HG03025 (cell line): ENCODE measurements around the gene GSG1L.

Experiments used
- ATAC-seq: cut with Tn5 transposase; IDR thresholded peaks from one replicate; pipeline ENCODE4 v1.9.1; 2021; ENCODE audit warnings: mild to moderate bottlenecking, moderate library complexity; ENCODE audit not compliant: unreplicated experiment, low FRiP score

The GSG1L gene

DNA sequence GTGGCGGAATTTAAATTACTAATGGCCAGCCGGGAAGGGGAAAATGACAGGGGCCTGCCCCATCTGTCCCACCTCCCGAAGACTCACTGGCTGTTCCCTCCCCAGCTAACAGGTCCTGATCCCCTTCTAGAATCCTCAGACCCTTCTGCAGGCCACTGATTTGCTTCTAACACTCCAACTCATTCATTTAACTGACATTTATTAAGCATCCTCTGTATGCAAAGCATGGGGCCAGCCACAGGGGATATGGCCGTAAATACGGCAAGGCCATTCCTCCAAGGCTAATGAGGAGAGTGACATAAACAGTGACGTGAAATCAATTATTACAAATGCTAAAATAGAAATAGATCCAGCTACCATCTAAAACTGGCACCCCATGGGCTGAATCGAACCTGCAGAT is 195.3 kb downstream of the GSG1L start:
- no peak for ATAC-seq

DNA sequence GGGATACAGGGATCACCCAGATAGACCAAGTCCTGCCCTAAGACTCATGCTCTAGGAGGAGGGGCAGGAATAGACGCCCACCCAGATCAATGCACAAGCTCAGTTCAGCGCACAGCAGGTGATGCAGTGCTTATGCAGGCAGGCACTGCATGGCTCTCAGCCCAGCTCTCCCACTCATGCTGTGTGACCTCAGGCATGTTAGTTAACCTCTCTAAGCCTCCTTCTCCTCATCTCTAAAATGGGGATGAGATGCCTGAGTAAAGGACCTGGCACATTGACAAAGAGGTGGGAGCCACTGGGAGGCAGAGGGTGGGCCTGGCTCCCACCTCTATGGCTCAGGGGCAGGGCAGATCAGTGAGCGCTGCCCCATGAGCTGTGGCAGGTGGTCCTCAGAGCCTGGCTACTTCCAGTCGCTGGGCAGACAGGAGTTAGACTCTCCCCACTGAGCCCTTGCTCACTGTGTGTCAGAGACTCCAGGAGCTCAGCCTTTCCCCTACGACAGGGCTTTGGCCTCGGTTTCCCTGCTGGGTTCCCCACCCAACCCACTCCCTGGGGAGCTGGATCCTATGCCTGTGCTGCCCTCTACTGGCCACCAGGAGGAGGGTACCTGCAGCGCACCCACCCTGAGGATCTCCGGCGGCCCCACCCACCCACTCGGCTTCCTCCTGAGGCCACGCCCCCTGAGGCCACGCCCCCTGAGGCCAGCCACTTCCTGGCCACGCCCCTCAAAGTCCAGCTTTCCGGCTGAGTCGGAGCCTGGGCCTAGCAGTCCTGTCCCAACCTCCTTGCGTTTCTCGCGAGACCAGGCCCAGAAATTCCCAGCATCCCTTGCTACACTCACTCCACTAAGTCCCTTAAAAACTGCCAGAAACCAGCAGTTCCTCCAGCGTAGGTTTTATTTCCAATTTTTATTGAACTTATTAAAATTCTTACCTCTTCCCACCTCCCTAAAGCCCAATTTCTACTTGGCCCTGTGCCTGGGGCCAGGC is 196.1 kb downstream of the GSG1L start:
- ATAC-seq = no peak

DNA sequence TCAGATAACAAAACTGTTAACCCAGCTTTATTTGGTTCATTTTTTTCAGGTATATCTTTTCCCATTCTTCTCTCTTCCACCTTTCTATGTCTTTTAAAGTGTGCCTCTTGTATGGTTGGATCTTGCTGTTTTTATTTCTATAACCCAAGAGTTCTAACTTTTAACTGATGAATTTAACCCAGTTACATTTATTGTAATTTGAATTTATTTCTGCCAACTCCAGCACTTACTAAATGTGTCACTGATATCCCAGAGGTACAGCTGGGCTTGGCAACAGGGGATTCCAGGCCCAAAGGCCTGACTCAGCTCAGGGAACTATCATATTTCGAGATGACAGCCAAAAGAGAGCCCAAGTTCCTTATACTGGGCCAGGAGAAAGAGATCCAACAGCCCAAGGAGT is 200.1 kb downstream of the GSG1L start:
- no peak for ATAC-seq

DNA sequence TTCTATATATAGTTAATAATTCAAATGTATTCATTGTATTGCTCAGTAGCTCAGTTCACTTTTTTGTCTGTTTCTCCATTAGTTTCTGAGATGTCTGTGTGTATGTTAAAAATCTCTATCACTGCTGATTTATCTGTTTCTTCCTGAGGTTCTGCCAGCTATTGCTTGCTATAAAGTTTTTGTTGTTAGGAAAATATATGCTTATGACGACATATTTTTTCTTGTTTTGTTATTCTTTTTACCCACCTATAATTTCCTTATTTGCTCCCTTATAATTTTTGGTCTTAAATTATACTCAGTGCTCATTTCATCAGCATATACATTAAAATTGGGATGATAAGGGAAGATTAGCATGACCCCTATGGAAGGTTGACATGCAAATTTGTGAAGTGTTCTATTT is 200.6 kb downstream of the GSG1L start:
- no peak for ATAC-seq

DNA sequence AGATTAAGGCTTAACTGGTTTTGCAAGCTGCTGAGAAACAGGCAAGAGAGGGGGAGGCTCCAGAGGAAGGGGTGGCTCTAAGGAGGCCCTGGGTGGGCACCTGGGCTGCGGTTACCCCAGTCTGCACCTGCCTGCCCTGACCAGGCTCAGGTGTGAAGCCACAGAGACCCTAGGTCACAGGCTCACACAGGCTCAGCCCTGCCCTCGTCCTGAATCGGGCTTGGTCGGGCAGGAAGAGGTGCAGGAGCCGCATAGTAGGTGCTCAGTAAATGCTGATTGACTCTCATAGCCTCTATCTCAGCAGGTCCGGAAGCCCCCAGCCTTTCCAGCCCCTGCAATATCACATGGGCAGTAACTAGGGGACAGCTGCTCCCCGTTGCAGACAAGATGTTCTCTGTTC is 203.4 kb downstream of the GSG1L start:
- no peak for ATAC-seq

DNA sequence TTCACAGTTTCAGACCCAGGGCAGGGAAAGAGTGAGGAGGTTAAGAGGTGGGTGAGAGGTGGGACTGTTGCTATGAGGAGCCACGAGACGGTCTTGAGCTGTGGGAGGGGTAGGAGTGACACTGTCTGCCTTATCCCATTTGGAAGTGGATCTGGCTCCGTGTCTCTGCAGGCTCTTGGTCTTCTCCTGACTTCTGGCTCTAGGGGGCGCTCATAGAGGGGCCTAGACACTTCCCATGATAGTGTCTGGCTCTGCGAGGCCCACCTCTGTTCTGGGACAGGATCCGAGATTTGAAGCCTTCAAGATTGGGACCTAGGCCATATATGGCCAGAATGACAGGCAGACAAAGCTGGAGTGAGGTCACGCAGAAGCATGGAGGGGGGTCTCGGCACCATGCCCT is 204.5 kb downstream of the GSG1L start:
- no peak for ATAC-seq

DNA sequence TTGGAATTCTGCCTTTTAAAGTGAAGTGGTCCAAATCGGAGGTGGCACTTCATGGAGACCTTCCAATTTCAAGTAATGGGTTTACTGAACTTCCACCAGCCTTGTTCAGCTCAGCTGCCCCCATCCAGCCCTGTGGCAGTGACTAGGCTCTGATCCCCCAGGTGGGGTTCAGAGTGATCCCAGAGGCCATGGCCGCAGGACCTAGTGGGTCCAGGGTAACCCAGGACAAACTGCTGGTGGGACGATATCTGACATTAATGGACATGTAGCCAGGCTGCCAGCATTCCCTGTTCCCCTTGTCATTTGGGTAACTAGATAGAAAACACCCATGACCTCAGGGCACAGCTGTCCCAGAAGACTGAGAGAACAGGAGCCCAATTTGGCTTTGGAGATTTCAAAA is 209.9 kb downstream of the GSG1L start:
- no peak for ATAC-seq

DNA sequence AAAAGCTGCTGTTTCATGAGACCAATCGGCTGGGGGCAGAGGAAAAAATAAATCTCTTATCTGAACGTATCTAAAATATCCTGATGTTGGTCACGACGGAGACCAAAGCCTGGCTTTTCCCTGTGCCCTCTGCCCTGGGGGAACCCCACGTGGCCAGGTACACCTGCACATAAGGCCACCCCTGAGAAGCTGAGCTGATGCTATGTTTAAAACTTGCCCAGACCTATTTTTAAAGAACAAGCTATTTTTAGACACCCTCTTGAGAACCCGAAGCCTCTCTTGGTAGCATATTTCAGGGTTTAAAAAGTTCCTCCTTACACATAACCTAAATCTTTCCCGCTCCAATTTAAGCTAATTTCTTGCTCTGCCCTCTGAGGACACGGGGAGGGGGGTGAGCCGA is 210.4 kb downstream of the GSG1L start:
- ATAC-seq = no peak

DNA sequence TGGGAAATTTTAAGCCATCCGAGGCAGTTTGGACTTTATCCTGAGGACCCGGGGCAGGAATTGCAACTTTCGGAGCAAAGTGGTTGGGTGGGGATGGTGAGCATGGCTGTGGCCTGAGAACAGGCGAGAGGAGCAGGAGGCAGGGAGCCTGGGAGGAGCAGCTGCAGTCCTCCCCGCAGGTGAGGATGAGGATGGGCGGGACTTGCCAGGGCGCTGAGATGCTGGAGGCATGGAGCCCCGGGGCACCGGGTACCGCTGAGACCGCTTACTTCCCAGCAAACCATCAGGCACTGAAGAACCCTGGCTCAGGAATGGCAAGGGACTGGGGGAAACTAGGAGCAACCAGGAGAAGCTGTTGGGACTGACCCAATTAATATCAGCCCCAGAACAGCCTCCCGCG is 210.8 kb downstream of the GSG1L start:
- ATAC-seq = no peak

DNA sequence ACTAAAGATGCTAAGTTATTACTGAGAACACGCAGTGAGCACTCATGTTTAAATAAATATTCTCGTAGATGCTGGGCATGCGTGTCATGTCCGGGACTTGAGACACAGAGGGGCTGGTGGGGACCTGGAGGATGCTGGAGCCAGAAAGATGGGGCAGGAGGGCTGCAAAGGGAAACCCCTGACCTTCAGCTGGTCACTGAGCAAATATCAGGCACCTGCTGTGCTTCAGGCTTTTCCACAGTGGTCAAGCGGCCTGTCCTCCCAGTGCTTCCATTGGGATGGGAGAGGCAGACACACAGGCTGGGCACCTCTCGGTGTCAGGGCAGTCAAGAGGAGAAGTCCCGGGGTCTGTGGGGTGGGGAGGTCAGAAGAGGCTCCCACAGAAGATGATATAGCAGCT is 211.4 kb downstream of the GSG1L start:
- no peak for ATAC-seq

DNA sequence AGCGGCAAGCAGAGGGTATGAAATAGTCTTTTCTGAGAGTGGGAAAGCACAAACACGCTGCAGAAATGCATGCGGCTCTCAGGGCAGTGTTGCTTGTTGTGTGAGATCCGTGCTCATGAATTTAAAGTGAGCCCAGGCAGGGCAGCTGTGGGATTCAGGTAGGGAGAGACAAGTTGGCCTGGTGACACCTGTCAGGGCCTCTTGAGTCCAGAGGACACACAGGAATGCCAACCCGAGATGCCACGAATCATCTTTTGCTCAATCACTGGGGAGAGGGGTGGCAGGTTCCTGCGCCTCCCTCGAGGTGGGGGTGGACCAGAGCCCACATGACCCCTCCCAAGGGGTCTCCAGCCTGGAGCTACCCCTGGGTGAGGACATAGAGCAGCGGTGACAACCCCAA is 211.9 kb downstream of the GSG1L start:
- ATAC-seq = no peak

DNA sequence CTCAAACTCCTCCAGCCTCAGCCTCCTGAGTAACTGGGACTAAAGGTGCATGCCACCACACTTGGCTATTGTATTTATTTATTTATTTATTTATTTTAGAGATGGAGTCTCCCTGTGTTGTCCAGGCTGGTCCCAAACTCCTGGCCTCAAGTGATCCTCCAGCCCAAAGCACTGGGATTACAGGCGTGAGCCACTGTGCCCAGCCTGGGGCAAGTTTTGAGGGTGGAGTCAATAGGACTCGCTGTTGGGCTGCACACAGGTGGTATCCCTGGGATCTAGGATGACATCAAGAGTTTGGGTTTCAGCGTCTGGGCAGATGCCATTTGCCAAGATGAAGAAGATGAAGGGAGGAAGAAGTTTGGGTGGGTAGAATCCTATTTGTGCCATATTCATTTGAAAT is 213.9 kb downstream of the GSG1L start:
- ATAC-seq = no peak

DNA sequence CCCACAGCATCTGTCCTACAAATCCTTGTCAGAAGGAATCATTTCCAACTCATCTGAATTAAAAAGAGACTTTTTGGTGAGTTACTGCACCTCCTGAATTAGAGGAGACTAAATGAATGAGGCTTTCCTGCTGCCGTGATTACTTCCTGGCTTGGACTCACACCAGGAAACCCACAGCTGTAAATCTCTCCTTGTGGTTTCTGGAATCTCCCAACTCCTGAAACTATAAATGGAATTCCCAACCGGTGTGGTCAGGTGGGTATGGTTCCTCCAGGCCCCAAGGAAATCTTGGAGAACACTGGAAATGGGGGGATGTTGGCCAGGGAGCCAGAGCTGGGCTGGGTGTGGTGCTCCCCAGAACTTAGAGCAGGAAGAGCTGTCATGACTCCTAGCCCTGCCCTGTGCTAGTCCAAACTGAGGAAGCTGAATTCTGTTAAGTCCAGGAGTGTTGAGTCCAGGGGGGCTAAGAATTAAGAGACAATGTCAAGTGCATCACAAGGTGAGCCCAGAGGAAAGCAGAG is 216.4 kb downstream of the GSG1L start:
- no peak for ATAC-seq

DNA sequence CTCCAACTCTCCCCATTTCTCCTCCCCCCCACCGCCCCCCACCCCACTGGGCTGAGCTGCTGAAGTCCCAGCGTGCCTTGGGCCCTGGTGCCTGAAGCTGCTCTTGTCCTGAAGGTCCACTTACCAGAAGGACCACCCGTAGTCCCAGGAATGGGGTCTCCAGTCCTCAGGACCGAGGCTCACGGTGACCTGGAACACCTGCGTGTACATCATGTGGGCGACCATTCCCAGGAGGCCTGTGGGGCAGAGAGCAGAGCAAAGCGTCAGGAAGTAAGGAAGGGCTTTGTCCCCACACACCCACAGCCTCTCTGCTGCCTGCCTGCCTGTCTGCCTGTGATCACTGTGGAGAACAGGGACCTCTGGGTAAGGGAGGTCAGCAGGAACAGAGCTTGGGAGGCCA is 218.7 kb downstream of the GSG1L start:
- ATAC-seq = no peak

DNA sequence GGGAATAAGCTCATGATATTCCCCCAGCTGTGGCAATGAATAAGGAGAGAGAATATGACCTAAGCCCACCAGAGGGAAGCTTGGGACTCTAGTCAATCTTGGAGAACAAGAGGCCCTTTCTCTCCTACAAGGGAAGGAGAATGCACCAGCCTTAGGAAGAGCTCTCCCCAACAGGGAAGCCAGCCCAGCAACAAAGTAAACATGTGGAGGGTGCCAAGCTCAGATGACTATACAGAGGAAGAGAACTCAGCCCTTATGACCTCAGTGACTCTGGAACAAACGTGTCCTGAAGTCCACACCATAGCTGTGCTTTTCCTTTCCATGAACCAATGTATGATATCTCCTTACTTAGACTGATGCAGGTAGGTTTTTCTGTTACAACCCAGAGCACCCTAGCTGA is 219.7 kb downstream of the GSG1L start:
- no peak for ATAC-seq

DNA sequence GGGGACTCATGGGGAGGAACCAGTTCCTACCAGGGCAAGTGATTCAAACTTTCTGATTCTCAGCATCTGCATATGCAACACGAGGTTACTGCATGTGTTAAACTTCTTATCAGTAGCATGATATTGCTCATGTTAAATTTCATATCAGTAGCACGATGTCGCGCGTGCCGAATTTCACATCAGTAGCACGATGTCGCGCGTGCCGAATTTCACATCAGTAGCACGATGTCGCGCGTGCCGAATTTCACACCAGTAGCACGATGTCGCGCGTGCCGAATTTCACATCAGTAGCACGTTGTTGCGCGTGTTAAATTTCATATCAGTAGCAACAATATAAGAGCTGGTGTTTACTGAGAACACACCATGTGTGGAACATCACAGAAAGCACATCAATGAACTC is 221.6 kb downstream of the GSG1L start:
- no peak for ATAC-seq

DNA sequence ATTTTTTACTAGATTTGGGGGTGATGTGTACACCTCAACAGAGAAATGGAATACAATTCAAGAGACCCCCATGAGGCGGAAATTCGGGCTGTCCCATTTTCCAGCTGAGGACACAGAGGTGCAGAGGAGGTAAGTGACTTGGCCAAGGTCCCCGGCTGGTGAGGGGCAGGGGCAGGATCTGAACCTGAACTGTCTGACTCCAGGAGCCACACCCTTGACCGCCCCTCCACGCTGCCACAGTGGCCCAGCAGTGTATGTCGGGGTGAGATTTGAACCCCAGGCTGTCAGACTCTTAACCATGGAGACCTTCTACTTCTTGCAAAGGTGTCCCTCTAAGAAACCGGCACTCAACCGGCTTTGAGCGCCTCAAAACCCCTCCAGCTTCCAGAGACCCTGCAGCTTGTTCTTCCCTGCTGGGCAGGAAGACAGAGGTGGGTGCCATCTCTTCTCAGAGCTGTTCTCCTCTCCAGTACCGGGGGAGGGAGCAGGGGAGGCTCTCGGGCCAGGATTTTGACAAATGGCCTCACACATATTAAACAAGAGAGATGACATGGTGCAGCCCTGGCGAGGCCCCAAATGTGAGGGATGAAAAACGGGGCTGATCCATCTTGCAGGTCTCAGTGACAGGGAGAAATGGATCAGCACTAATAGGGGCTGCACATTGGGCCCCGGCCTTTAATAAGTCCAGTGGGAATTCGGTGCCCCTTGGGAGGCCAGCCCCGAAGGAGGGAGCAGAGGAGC is 222.3 kb downstream of the GSG1L start:
- no peak for ATAC-seq

DNA sequence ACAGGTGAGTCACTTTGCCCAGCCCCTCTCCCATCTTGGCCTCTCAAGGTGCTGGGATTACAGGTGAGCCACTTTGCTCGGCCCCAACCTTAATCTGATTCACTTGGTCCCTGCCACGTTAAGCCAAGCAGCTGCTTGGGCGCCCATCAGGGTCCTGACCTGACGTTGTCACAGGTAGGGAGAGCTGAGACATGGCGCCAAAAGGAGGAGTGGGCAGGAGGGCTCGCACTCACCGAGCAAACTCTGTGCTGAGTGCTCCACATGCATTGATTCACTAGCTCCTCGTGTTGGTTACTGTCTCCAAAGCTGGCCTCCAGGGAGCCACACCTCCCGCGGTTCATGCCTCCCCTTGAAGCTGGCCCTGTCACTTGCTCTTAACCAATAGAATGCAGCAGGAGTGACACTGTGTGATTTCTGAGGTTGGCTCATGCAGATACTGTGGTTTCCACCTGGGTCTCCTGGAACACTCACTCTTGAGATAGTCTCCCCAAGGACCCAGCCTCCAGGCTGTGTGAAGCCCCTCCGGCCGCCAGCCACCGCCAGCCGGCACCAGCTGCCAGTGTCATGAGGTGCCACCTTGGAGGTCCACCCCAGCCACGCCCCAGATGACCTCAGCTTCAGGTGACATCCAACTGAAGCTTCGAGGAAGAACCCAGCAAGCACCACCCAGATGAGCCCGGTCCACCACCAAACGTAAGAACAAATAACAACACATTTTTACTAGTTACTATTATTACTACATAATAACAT is 223.0 kb downstream of the GSG1L start:
- ATAC-seq = no peak

DNA sequence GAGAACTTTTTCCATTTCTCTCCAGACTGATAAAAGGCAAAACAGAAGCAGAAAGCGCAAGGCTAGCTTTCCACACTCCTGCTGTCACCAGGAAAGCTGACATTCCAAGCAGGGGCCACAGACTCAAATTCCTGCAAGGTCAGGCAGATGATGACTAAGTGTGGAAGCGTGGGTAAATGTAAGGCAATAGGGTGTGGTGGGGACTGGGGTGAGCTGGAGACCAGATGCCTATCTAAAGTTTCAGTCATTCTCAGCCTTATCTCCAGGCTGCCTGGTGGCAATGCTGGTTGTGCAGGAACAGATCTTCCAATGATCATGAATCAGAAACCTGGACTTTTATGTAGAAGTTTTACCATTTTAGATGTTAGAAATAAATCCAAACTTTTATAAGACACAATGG is 224.1 kb downstream of the GSG1L start:
- ATAC-seq = no peak

DNA sequence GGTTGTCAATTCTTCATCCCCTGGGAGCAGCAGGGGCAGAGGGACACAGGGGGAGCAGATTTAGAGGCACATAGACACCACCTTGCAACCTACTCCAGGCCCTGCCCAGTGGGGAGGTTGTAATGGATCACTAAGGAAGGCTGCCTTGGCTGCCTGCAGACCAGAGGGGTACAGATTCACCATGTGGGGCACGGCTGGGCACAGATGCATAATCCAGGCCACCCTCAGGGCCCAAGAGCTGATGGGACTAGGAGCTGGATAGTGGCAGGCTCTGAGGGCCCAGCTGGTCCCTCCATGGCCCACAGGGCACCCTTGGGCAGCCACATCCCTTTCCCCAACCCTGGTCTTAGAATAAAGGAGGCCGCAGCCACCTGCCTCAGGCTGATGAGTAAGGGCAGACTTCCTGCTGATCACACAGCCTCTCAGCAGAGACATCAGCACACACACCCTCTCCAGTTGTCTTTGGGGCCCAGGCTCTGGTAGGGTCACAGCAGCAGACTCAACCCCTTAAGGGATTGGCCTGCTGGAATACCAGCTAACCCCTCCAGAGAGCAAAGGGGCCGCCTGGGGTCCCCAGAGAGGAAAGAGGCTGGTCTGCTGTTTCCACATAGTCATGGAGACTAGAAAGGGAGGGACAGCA is 224.9 kb downstream of the GSG1L start:
- ATAC-seq = no peak
